PC-9 (cell line): Measurements from ENCODE around the gene KIF24.

ENCODE experiments used
- EZH2 ChIP-seq: fragments of 200-600 bp; sonication (generic); IDR thresholded peaks from 2 replicates; pipeline ENCODE4 v1.8.0; 2017; ENCODE audit warnings: antibody characterized with exemption, low read depth
- TF ChIP-seq, protein P1 (sequence below): fragments of 200-600 bp; sonication (generic); conservative IDR thresholded peaks from 2 replicates; pipeline ENCODE4 v1.6.1; 2017; ENCODE audit warnings: mixed run types, antibody characterized with exemption, mild to moderate bottlenecking, moderate library complexity

DNA sequence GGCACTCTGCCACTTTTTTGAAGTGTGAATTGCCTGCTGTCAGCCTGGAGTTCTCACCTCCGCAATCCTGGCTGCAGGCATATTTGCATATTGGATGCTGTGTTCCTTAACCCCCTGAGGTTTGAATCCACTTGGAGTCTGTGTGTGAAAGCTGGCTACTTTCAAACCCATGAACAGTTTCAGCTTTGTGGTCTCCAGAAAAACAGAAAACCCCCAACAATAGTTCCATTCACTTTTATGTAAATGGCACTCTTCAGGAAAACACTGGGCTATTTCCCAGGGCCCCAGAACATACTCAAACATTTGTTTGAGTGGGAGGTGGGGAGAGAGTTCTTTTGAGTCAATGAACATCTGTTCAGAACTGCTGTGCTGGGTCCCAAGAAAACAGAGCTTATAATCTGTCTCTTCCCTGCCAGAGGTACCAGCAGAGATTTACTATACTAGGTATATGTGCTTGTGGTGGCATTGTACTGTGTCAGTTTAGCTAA is 5.3 kb upstream of the KIF24 start:
- no peak for TF ChIP-seq EZH2
- TF ChIP-seq, protein P1, sequence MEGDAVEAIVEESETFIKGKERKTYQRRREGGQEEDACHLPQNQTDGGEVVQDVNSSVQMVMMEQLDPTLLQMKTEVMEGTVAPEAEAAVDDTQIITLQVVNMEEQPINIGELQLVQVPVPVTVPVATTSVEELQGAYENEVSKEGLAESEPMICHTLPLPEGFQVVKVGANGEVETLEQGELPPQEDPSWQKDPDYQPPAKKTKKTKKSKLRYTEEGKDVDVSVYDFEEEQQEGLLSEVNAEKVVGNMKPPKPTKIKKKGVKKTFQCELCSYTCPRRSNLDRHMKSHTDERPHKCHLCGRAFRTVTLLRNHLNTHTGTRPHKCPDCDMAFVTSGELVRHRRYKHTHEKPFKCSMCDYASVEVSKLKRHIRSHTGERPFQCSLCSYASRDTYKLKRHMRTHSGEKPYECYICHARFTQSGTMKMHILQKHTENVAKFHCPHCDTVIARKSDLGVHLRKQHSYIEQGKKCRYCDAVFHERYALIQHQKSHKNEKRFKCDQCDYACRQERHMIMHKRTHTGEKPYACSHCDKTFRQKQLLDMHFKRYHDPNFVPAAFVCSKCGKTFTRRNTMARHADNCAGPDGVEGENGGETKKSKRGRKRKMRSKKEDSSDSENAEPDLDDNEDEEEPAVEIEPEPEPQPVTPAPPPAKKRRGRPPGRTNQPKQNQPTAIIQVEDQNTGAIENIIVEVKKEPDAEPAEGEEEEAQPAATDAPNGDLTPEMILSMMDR, result no peak
